HCT116 (cell line): ENCODE measurements around the gene NCBP2. TPM values are rescaled to one million over a fixed set of nuclear protein-coding genes. Genes with fewer than 3 reads are reported as not detected.

Experiments
- ATAC-seq: fragments of 200-7000 bp; cut with Tn5 transposase; 2 replicates; pipeline ENCODE4 v1.9.1; 2020; ENCODE audit warnings: mild to moderate bottlenecking, moderate library complexity
- BruUV-seq: library from RNA; stranded (reverse); fragments of 400-500 nt; replicated peaks from 2 replicates; lab custom pipeline; 2021; lab: Mats Ljungman, UMichigan
- CTCF ChIA-PET: fragments of 300-600 bp; sonication (Branson Sonifier 250); formaldehyde crosslinking; loops from one replicate; lab custom pipeline; 2021; ENCODE audit warnings: antibody characterized with exemption; lab: Charles Lee
- POLR2A ChIA-PET: fragments of 300-600, 350-600 bp; sonication (Branson Sonifier 250); formaldehyde crosslinking; loops from one replicate; lab custom pipeline; 2021; ENCODE audit warnings: antibody characterized with exemption; lab: Charles Lee
- RAD21 ChIA-PET, 2 experiments: fragments of 300-600 bp; sonication (Branson Sonifier 250); formaldehyde crosslinking; loops; one replicate each; lab custom pipeline; 2023; ENCODE audit warnings: low total read pairs in 2 of 2; ENCODE audit not compliant: uncharacterized antibody in 2 of 2, unreplicated experiment in 2 of 2, low non-redundant PET in 1 of 2; lab: Charles Lee
- DNase-seq: peaks from one replicate; pipeline ENCODE4 v3.0.0-alpha.2; 2010; ENCODE audit warnings: low read depth, low spot score
- H2AFZ ChIP-seq: fragments of 200-600 bp; shearing (Covaris generic), sonication (generic); 2 replicates; pipeline ENCODE4 v1.6.1; 2017; ENCODE audit warnings: low read depth, mixed run types, mixed read lengths, antibody characterized with exemption, low read length; ENCODE audit not compliant: poor library complexity, severe bottlenecking
- H3K27ac ChIP-seq: 2 replicates; pipeline ENCODE4 v1.5.1; 2012; ENCODE audit warnings: low read depth, low read length
- H3K27me3 ChIP-seq: fragments of 200-600 bp; sonication (generic); 2 replicates; pipeline ENCODE4 v1.6.1; 2016; ENCODE audit warnings: mixed run types, low read length, mixed read lengths; ENCODE audit not compliant: insufficient read depth
- H3K36me3 ChIP-seq, 2 experiments: fragments of 200-500 bp in 1 of 2; fragments of 200-600 bp in 1 of 2; sonication (Bioruptor generic) in 1 of 2; sonication (generic) in 1 of 2; 2 replicates each; pipeline versions ENCODE4 v1.5.1 to v1.6.1; 2014 to 2016; ENCODE audit warnings: low read length in 2 of 2, inconsistent platforms in 1 of 2, mixed read lengths in 1 of 2, mixed run types in 1 of 2; ENCODE audit not compliant: insufficient read depth in 2 of 2, control insufficient read depth in 1 of 2
- H3K4me1 ChIP-seq, 2 experiments: fragments of 200-600 bp in 1 of 2; sonication (generic) in 1 of 2; 2 replicates each; pipeline versions ENCODE4 v1.5.1 to v1.6.1; 2012 to 2017; ENCODE audit warnings: low read length in 2 of 2, inconsistent platforms in 1 of 2, mild to moderate bottlenecking in 1 of 2, mixed read lengths in 1 of 2, mixed run types in 1 of 2, moderate library complexity in 1 of 2; ENCODE audit not compliant: insufficient read depth in 2 of 2, control insufficient read depth in 1 of 2
- H3K4me2 ChIP-seq: fragments of 200-600 bp; sonication (generic); 2 replicates; pipeline ENCODE4 v1.6.1; 2017; ENCODE audit warnings: mixed run types, low read length, mixed read lengths
- H3K4me3 ChIP-seq, 2 experiments: fragments of 200-600 bp in 1 of 2; sonication (generic) in 1 of 2; replicated peaks in 1 of 2; 2 replicates each; pipeline ENCODE4 v1.5.1; 2011 to 2016; ENCODE audit warnings: low read length in 2 of 2, control low read depth in 1 of 2, low read depth in 1 of 2, mild to moderate bottlenecking in 1 of 2, mixed read lengths in 1 of 2, mixed run types in 1 of 2
- H3K79me2 ChIP-seq: fragments of 200-600 bp; sonication (generic); 2 replicates; pipeline ENCODE4 v1.6.1; 2017; ENCODE audit warnings: mild to moderate bottlenecking, mixed run types, low read length, moderate library complexity, mixed read lengths; ENCODE audit not compliant: insufficient read depth
- H3K9ac ChIP-seq: fragments of 200-600 bp; sonication (generic); 2 replicates; pipeline ENCODE4 v1.6.1; 2016; ENCODE audit warnings: low read length, mixed read lengths
- H3K9me2 ChIP-seq: fragments of 200-600 bp; sonication (generic), shearing (Covaris generic); 2 replicates; pipeline ENCODE4 v1.6.1; 2017; ENCODE audit warnings: mixed run types, mild to moderate bottlenecking, moderate library complexity; ENCODE audit not compliant: insufficient read depth
- H3K9me3 ChIP-seq, 2 experiments: fragments of 200-500 bp in 1 of 2; fragments of 200-600 bp in 1 of 2; sonication (Bioruptor generic) in 1 of 2; sonication (generic) in 1 of 2; 2 replicates each; pipeline ENCODE4 v1.6.1; 2014 to 2017; ENCODE audit warnings: low read length in 2 of 2, mixed read lengths in 2 of 2, inconsistent platforms in 1 of 2, low read depth in 1 of 2, mild to moderate bottlenecking in 1 of 2, mixed run types in 1 of 2, moderate library complexity in 1 of 2; ENCODE audit not compliant: control insufficient read depth in 1 of 2, insufficient read depth in 1 of 2
- H4K20me1 ChIP-seq: fragments of 200-600 bp; sonication (generic), shearing (Covaris generic); 2 replicates; pipeline ENCODE4 v1.6.1; 2017; ENCODE audit warnings: mixed run types, mild to moderate bottlenecking, moderate library complexity; ENCODE audit not compliant: insufficient read depth
- ATF3 ChIP-seq: IDR thresholded peaks from 2 replicates; pipeline ENCODE4 v1.6.1; 2012
- CBX3 ChIP-seq: IDR thresholded peaks from 2 replicates; pipeline ENCODE4 v1.6.1; 2012; ENCODE audit warnings: low read depth
- FOSL1 ChIP-seq: IDR thresholded peaks from 2 replicates; pipeline ENCODE4 v1.6.1; 2012; ENCODE audit warnings: low read depth
- POLR2AphosphoS5 ChIP-seq: IDR thresholded peaks from 2 replicates; pipeline ENCODE4 v1.6.1; 2011; ENCODE audit warnings: mild to moderate bottlenecking, low read depth, low read length, moderate library complexity
- SIN3A ChIP-seq: IDR thresholded peaks from 2 replicates; pipeline ENCODE4 v1.6.1; 2012; ENCODE audit warnings: low read depth
- SP1 ChIP-seq: IDR thresholded peaks from 2 replicates; pipeline ENCODE4 v1.6.1; 2012; ENCODE audit warnings: low read depth
- intact Hi-C: fragments of 100-400 bp; cut with micrococcal nuclease; formaldehyde crosslinking; loops from 2 replicates; pipeline ENCODE4 v1.10.0; 2022
- total RNA-seq: library from RNA; stranded (reverse); gene quantifications from one replicate; pipeline ENCODE4 v1.2.1, GENCODE V29; 2021; ENCODE audit not compliant: unreplicated experiment
- TF ChIP-seq, protein P1 (sequence below): IDR thresholded peaks from 2 replicates; pipeline ENCODE4 v1.6.1; 2012; ENCODE audit warnings: low read depth

NCBP2 gene
- total RNA-seq, 1 experiment from 2014 or later, result 82.4 TPM

DNA sequence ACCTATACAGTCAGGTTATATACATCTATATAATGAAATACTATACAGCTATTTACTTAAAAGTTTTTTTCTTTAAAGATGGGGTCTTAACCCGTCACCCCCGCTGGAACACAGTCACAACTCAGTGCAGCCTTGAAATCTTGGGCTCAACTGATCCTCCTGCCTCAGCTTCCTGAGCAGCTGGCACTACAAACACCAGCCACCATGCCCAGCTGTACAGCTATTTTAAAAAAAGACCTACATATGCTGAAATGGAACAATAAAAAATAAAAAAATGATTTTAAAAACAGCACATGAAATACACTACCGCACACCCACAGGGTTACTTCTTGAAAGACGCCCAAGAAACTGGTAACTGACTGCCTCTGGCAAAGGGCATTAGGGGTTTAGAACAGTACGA is 3.8 kb downstream of the NCBP2 start:
- intact Hi-C loops, result no loop called here
- POLR2A ChIA-PET, result no interaction called here
- peaks cover 6% of the 10 kb centered on the region; the same call in 1 of the 2 replicates for H4K20me1 ChIP-seq
- RAD21 ChIA-PET, result no interaction called here
- no peak overlapping the region for H3K4me3 ChIP-seq
- BruUV-seq, result no TSS peak
- TF ChIP-seq, protein P1, sequence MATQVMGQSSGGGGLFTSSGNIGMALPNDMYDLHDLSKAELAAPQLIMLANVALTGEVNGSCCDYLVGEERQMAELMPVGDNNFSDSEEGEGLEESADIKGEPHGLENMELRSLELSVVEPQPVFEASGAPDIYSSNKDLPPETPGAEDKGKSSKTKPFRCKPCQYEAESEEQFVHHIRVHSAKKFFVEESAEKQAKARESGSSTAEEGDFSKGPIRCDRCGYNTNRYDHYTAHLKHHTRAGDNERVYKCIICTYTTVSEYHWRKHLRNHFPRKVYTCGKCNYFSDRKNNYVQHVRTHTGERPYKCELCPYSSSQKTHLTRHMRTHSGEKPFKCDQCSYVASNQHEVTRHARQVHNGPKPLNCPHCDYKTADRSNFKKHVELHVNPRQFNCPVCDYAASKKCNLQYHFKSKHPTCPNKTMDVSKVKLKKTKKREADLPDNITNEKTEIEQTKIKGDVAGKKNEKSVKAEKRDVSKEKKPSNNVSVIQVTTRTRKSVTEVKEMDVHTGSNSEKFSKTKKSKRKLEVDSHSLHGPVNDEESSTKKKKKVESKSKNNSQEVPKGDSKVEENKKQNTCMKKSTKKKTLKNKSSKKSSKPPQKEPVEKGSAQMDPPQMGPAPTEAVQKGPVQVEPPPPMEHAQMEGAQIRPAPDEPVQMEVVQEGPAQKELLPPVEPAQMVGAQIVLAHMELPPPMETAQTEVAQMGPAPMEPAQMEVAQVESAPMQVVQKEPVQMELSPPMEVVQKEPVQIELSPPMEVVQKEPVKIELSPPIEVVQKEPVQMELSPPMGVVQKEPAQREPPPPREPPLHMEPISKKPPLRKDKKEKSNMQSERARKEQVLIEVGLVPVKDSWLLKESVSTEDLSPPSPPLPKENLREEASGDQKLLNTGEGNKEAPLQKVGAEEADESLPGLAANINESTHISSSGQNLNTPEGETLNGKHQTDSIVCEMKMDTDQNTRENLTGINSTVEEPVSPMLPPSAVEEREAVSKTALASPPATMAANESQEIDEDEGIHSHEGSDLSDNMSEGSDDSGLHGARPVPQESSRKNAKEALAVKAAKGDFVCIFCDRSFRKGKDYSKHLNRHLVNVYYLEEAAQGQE, result no peak
- CTCF ChIA-PET, result no interaction called here
- no peaks in the 10 kb centered on the region for H3K9me3 ChIP-seq
- peaks cover 45 to 60% of the 10 kb centered on the region in 2 experiments for H3K36me3 ChIP-seq
- H3K4me1 ChIP-seq, result peaks cover 2 to 12% of the 10 kb centered on the region in 2 experiments; a peak in 2 of 4 replicates
- no peak overlapping the region for H2AFZ ChIP-seq
- peaks cover 73% of the 10 kb centered on the region for H3K79me2 ChIP-seq
- ATAC-seq, result no peak
- no peak overlapping the region for H3K9ac ChIP-seq
- no peak overlapping the region for H3K4me2 ChIP-seq
- H3K27ac ChIP-seq, result no peak overlapping the region
- H3K27me3 ChIP-seq, result no peaks in the 10 kb centered on the region
- H3K9me2 ChIP-seq, result no peaks in the 10 kb centered on the region
- DNase-seq, result no peak

GRCh38 chr3:196938124-196938523 is 4.2 kb downstream of the NCBP2 start:
- CTCF ChIA-PET, result no interaction called here
- Histone ChIP-seq H3K9me3 (no peaks in the 10 kb centered on the region), H3K4me3 (no peak overlapping the region), H4K20me1 (peaks cover 6% of the 10 kb centered on the region; the same call in 1 of the 2 replicates), H3K4me2 (no peak overlapping the region), H3K27me3 (no peaks in the 10 kb centered on the region), H2AFZ (no peak overlapping the region), H3K27ac (peak overlapping the region; percentile 20; the same call in 1 of the 2 replicates), H3K9ac (no peak overlapping the region)
- BruUV-seq, result no TSS peak
- ATAC-seq (no peak), DNase-seq (no peak)
- intact Hi-C loops, result no loop called here
- no peak for TF ChIP-seq SIN3A
- no peak for TF ChIP-seq POLR2AphosphoS5
- TF ChIP-seq ATF3, result no peak
- TF ChIP-seq SP1, result no peak
- TF ChIP-seq CBX3, result no peak
- no peak for TF ChIP-seq FOSL1
- TF ChIP-seq, all 23 proteins: peak for 0
- Histone ChIP-seq H3K36me3 (peaks cover 47 to 60% of the 10 kb centered on the region in 2 experiments), H3K9me2 (no peaks in the 10 kb centered on the region), H3K4me1 (peaks cover 0 to 8% of the 10 kb centered on the region in 2 experiments; a peak in 1 of 4 replicates), H3K79me2 (peaks cover 69% of the 10 kb centered on the region)
- RAD21 ChIA-PET, result no interaction called here
- POLR2A ChIA-PET, result no interaction called here
